ENCODE measurements around the gene ABHD10. TPM values are rescaled to one million over a fixed set of nuclear protein-coding genes. Genes with fewer than 3 reads are reported as not detected.

The ABHD10 gene
- total RNA-seq, 1 experiment from 2014 or later: 21.8 TPM

DNA sequence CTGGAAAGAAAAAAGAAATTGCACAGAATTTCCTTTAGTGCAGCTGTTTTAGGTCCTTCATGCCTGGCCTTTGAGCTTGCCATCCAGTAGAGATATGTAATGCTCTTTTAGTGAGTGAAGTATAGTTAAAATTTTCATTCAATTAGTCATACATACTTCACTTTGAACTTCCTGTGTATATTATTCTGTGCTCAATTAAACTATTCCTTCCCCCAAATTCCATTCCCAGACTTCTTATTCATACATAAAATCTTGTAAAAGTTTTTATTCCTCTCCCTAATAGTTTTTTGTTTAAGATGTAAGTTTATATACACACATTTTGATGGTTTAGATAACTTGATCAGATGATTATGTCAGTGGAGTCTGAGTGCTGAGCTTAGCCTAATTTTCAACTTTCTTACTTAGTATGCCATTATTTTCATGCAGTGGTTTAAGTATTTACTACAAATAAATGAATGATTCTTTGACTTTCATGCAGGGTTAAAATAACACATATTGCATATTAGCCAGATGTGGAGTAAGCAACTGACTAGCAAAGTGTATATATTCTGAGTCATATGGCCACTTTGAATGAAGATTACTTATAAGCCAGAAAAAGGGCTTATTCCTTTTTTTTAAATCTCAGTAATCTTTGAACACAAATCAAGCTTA, 42.5 kb upstream of the ABHD10 start:
- Histone ChIP-seq H3K9ac (ENCODE audit: extremely low read depth, insufficient read length, low read length) (no peak overlapping the region), H4K5ac (ENCODE audit: insufficient read length, low read depth, low read length) (no peak overlapping the region), H2BK20ac (ENCODE audit: low read depth, low read length, poor library complexity, severe bottlenecking) (no peak overlapping the region), H3K27ac (ENCODE audit: insufficient read length, low read depth, low read length) (no peak overlapping the region), H3K4ac (ENCODE audit: low read depth, low read length) (no peak overlapping the region), H3K18ac (ENCODE audit: insufficient read length, low read depth, low read length) (no peak overlapping the region), H3K79me1 (ENCODE audit: insufficient read depth, low read depth, low read length, poor library complexity, severe bottlenecking) (no peaks in the 10 kb centered on the region), H3K56ac (ENCODE audit: insufficient read length, low read depth, low read length) (no peak overlapping the region), H2BK12ac (ENCODE audit: insufficient read length, low read depth, low read length) (no peak overlapping the region), H3K79me2 (ENCODE audit: insufficient read depth, low read length) (no peaks in the 10 kb centered on the region), H2BK15ac (ENCODE audit: low read depth, low read length) (no peak overlapping the region), H4K91ac (ENCODE audit: insufficient read length, low read depth, low read length) (no peak overlapping the region), H2AK5ac (ENCODE audit: insufficient read length, low read length) (no peak overlapping the region), H3T11ph (ENCODE audit: low read length) (no peak overlapping the region), H4K8ac (replicated peaks; ENCODE audit: insufficient read length, low read depth, low read length) (no peak overlapping the region), H3K23ac (ENCODE audit: insufficient read length, low read depth, low read length) (no peak overlapping the region), H4K20me1 (ENCODE audit: control insufficient read depth, insufficient read depth, insufficient read length) (no peaks in the 10 kb centered on the region), H2BK120ac (ENCODE audit: low read depth, low read length, poor library complexity, severe bottlenecking) (no peak overlapping the region), H3K27me3 (ENCODE audit: insufficient read depth, low read length) (no peaks in the 10 kb centered on the region), H2BK5ac (ENCODE audit: insufficient read length, low read length) (no peak overlapping the region), H3K23me2 (ENCODE audit: insufficient read length, low read depth, low read length, poor library complexity, severe bottlenecking) (no peaks in the 10 kb centered on the region), H3K14ac (ENCODE audit: insufficient read depth, low read length) (no peak overlapping the region), H3K4me1 (ENCODE audit: insufficient read depth, low read length) (no peaks in the 10 kb centered on the region), H3K9me3 (ENCODE audit: control insufficient read depth, low read depth, low read length) (no peaks in the 10 kb centered on the region), H2AFZ (ENCODE audit: low read length) (no peak overlapping the region), H3K4me2 (ENCODE audit: insufficient read depth, insufficient read length, low read length) (no peak overlapping the region)
- Mint-ChIP-seq H3K36me3 (ENCODE audit: insufficient read depth in 1 of 3, low read depth in 3 of 3) (peaks cover 0 to 9% (median 5%) of the 10 kb centered on the region in 3 experiments; a peak in 2 of 7 replicates), H3K4me1 (no peaks in the 10 kb centered on the region), H3K27ac (no peak overlapping the region), H3K4me3 (no peak overlapping the region), H3K9me3 (no peaks in the 10 kb centered on the region), H3K27me3 (ENCODE audit: low read depth) (no peaks in the 10 kb centered on the region)
- no peak for DNase-seq
- TF ChIP-seq CTCF (conservative IDR thresholded peaks at IDR 0.05): no peak
